Measurements from ENCODE around the gene PPIF. TPM values are rescaled to one million over a fixed set of nuclear protein-coding genes. Genes with fewer than 3 reads are reported as not detected.

Gene PPIF
- total RNA-seq, 3 donors from 2014 or later = 54.6 to 88.5 (median 77.3) TPM

- H3K9me3 ChIP-seq = no peaks in the 10 kb centered on the region
- no peak for TF ChIP-seq CTCF (IDR thresholded peaks at IDR 0.05)
- intact Hi-C loops (cut with DNase I, micrococcal nuclease) = no loop called here
- ATAC-seq (no peak), DNase-seq (no peak)
- H3K4me3 ChIP-seq = no peak overlapping the region
- H3K36me3 ChIP-seq (ENCODE audit: low read depth) = no peaks in the 10 kb centered on the region
- no peaks in the 10 kb centered on the region for H3K4me1 ChIP-seq (ENCODE audit: low read depth)
Measured at GRCh38 chr10:79390057-79390456, 42.8 kb downstream of the PPIF start.

- Histone ChIP-seq H3K4me1 (ENCODE audit: low read depth) (no peaks in the 10 kb centered on the region), H3K9me3 (no peaks in the 10 kb centered on the region), H3K4me3 (no peak overlapping the region), H3K36me3 (ENCODE audit: low read depth) (no peaks in the 10 kb centered on the region)
- DNase-seq = peak; percentile 28 to 49 (median 29)
- ATAC-seq = no peak
- no peak for TF ChIP-seq CTCF (IDR thresholded peaks at IDR 0.05)
- intact Hi-C loops (cut with DNase I, micrococcal nuclease) = no loop called here
Measured at GRCh38 chr10:79390551-79391229, 43.4 kb downstream of the PPIF start.

GRCh38 chr10:79391231-79392019, 44.2 kb downstream of the PPIF start:
- Histone ChIP-seq H3K36me3 (ENCODE audit: low read depth) (no peaks in the 10 kb centered on the region), H3K4me1 (ENCODE audit: low read depth) (no peaks in the 10 kb centered on the region), H3K9me3 (no peaks in the 10 kb centered on the region), H3K4me3 (no peak overlapping the region)
- intact Hi-C loops (cut with DNase I, micrococcal nuclease) = no loop called here
- ATAC-seq = no peak
- peak in 2 of 3 donors; percentile 15 to 33 for DNase-seq
- TF ChIP-seq CTCF (IDR thresholded peaks at IDR 0.05) = no peak

- ATAC-seq = no peak
- peak in 2 of 3 donors; percentile 14 to 43 for DNase-seq
- no peak for TF ChIP-seq CTCF (IDR thresholded peaks at IDR 0.05)
- Histone ChIP-seq H3K4me3 (no peak overlapping the region), H3K4me1 (ENCODE audit: low read depth) (no peaks in the 10 kb centered on the region), H3K36me3 (ENCODE audit: low read depth) (no peaks in the 10 kb centered on the region), H3K9me3 (no peaks in the 10 kb centered on the region)
- intact Hi-C loops (cut with DNase I, micrococcal nuclease) = no loop called here
Measured at GRCh38 chr10:79392020-79392398, 44.7 kb downstream of the PPIF start.

- no peak overlapping the region for H3K4me3 ChIP-seq
- DNase-seq (no peak), ATAC-seq (no peak)
- no peaks in the 10 kb centered on the region for H3K9me3 ChIP-seq
- TF ChIP-seq CTCF (IDR thresholded peaks at IDR 0.05) = no peak
- no peaks in the 10 kb centered on the region for H3K36me3 ChIP-seq (ENCODE audit: low read depth)
- intact Hi-C loops (cut with DNase I, micrococcal nuclease) = no loop called here
- no peaks in the 10 kb centered on the region for H3K4me1 ChIP-seq (ENCODE audit: low read depth)
Measured at GRCh38 chr10:79392506-79393176, 45.4 kb downstream of the PPIF start.

Measured in mucosa of descending colon (tissue), 3 donors.